ENCODE measurements around the gene ACTR2.
"Not testable (repeated sequence)": the region's sequence is repeated elsewhere in the genome, so short reads cannot be mapped to it uniquely, and the experiment has no call there.

The ACTR2 gene

GRCh38 chr2:65215946-65216345, 11.7 kb upstream of the ACTR2 start:
- no peak for TF ChIP-seq ZNF121 (tag by site-specific recombination; IDR thresholded peaks at IDR 0.05)
- no peaks in the 10 kb centered on the region for H3K36me3 ChIP-seq (ENCODE audit: control insufficient read depth in 2 of 2, insufficient read depth in 1 of 2, low read length in 2 of 2)
- POLR2A ChIA-PET, result interaction anchor here (2.8 kb wide), 1 partner anchor 11 kb away, joined by 14 read pairs; the partner anchor contains the start of gene ACTR2
- H3K9me3 ChIP-seq (ENCODE audit: control insufficient read depth, insufficient read depth, low read depth, low read length), result no peaks in the 10 kb centered on the region
- H3K27ac ChIP-seq (ENCODE audit: extremely low read depth, low read depth, low read length), result no peak overlapping the region
- peaks cover 4% of the 10 kb centered on the region; the same call in 1 of the 2 replicates for H3K4me1 ChIP-seq (ENCODE audit: control insufficient read depth, insufficient read depth, low read length)
- CTCF ChIA-PET, result interaction anchor here (0.6 to 2.3 kb wide), 2 partner anchors 29 to 283 kb away, joined by 3 to 8 read pairs; no protein-coding TSS in a partner anchor
- no peak overlapping the region for H3K4me3 ChIP-seq (ENCODE audit: low read depth, low read length)

GRCh38 chr2:65220432-65221131, 7.0 kb upstream of the ACTR2 start:
- TF ChIP-seq ZNF146 (tag by site-specific recombination; IDR thresholded peaks at IDR 0.05), result no peak
- TF ChIP-seq ZNF701 (tag by site-specific recombination; IDR thresholded peaks at IDR 0.05), result no peak
- TF ChIP-seq MYNN (tag by site-specific recombination; IDR thresholded peaks at IDR 0.05; ENCODE audit: borderline replicate concordance), result no peak
- TF ChIP-seq BCL11A (tag by site-specific recombination; IDR thresholded peaks at IDR 0.05; ENCODE audit: low read depth), result no peak
- no peak for TF ChIP-seq BCL11B (tag by site-specific recombination; IDR thresholded peaks at IDR 0.05; ENCODE audit: low read depth)
- H3K9me3 ChIP-seq (ENCODE audit: control insufficient read depth, insufficient read depth, low read depth, low read length), result no peaks in the 10 kb centered on the region
- no peak overlapping the region for H3K4me3 ChIP-seq (ENCODE audit: low read depth, low read length)
- no peak overlapping the region for H3K27ac ChIP-seq (ENCODE audit: extremely low read depth, low read depth, low read length)
- H3K4me1 ChIP-seq (ENCODE audit: control insufficient read depth, insufficient read depth, low read length), result no peaks in the 10 kb centered on the region
- POLR2A ChIA-PET, result no interaction called here
- peaks cover 0 to 2% of the 10 kb centered on the region in 2 experiments; a peak in 1 of 3 replicates for H3K36me3 ChIP-seq (ENCODE audit: control insufficient read depth in 2 of 2, insufficient read depth in 1 of 2, low read length in 2 of 2)
- CTCF ChIA-PET, result interaction anchor here (0.7 kb wide), 1 partner anchor 53 kb away, joined by 3 read pairs; no protein-coding TSS in a partner anchor

- H3K27ac ChIP-seq (ENCODE audit: extremely low read depth, low read depth, low read length); POLR2A ChIA-PET; H3K36me3 ChIP-seq (ENCODE audit: control insufficient read depth in 2 of 2, insufficient read depth in 1 of 2, low read length in 2 of 2); H3K4me1 ChIP-seq (ENCODE audit: control insufficient read depth, insufficient read depth, low read length); CTCF ChIA-PET; H3K9me3 ChIP-seq (ENCODE audit: control insufficient read depth, insufficient read depth, low read depth, low read length); H3K4me3 ChIP-seq (ENCODE audit: low read depth, low read length): not testable (repeated sequence)
Measured at GRCh38 chr2:65221275-65221674, 6.4 kb upstream of the ACTR2 start.

GRCh38 chr2:65227020-65227455, 593 bp upstream of the ACTR2 start:
- H3K4me1 ChIP-seq (ENCODE audit: control insufficient read depth, insufficient read depth, low read length), result 0 out of 2 replicates have a peak, but pooled peaks cover 7% of the 10 kb centered on the region
- H3K27ac ChIP-seq (ENCODE audit: extremely low read depth, low read depth, low read length), result peak overlapping the region; percentile 65
- H3K36me3 ChIP-seq (ENCODE audit: control insufficient read depth in 2 of 2, insufficient read depth in 1 of 2, low read length in 2 of 2), result peaks cover 0 to 10% of the 10 kb centered on the region in 2 experiments; a peak in 1 of 3 replicates
- H3K9me3 ChIP-seq (ENCODE audit: control insufficient read depth, insufficient read depth, low read depth, low read length), result no peaks in the 10 kb centered on the region
- POLR2A ChIA-PET, result interaction anchor here (0.6 to 1.6 kb wide), 33 partner anchors 8 to 1174 kb away, joined by 3 to 29 read pairs (median 4); partner anchors contain the start of genes CEP68, RAB1A and SERTAD2
- H3K4me3 ChIP-seq (ENCODE audit: low read depth, low read length), result peak overlapping the region; percentile 95
- TF ChIP-seq ZFP69B (tag by site-specific recombination; IDR thresholded peaks at IDR 0.05) (peak; percentile 93; the same call in 1 of the 2 replicates), HOXD13 (CRISPR knock-in tag; IDR thresholded peaks at IDR 0.05; ENCODE audit: borderline replicate concordance) (0 out of 2 replicates have a peak, but pooled peaks have one; percentile 18), PRDM10 (tag by site-specific recombination; IDR thresholded peaks at IDR 0.05) (peak; percentile 83), ZNF692 (tag by site-specific recombination; IDR thresholded peaks at IDR 0.05) (peak; percentile 89), HOXC10 (CRISPR knock-in tag; IDR thresholded peaks at IDR 0.05) (no peak), ZNF311 (tag by site-specific recombination; IDR thresholded peaks at IDR 0.05; ENCODE audit: borderline replicate concordance) (no peak)
- CTCF ChIA-PET, result interaction anchor here (0.9 kb wide), 1 partner anchor 38 kb away, joined by 3 read pairs; no protein-coding TSS in a partner anchor
